ENCODE measurements around the gene CIART.
"Not testable (repeated sequence)": the region's sequence is repeated elsewhere in the genome, so short reads cannot be mapped to it uniquely, and the experiment has no call there.

Gene CIART

DNA sequence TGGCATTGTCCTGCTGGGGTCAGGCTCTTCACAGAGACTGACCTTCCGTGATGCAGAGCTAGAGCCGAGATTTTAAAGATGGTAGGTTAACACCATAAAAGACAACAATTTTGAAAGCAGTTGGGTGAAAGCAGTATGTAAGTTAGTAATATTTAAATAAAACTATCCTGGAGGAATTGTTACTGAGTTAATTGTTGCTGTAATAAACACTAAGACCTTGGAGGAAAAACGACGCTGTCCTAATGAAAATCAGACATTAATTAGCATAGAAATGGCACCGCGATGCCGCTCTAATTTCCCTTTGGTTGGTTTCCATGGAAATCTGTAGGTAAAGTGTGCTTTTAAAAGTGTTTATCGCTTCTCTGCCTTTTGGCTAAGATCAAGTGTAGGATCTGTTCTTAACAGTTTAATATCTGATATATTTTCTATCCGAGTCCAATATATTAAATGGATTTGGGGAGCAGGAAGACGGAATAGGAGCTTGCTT lies 45.7 kb upstream of the CIART start:
- no peak for DNase-seq (ENCODE audit: low read depth, low spot score)
- H3K36me3 ChIP-seq (ENCODE audit: insufficient read depth, low read length), result peaks cover 2% of the 10 kb centered on the region
- peak overlapping the region; percentile 98 for H3K27ac ChIP-seq
- H3K9ac ChIP-seq (ENCODE audit: insufficient read length), result peak overlapping the region; percentile 94
- TF ChIP-seq POLR2AphosphoS5 (IDR thresholded peaks at IDR 0.05; ENCODE audit: borderline replicate concordance, low read depth, low read length) (no peak), FOXP2 (optimal IDR thresholded peaks at IDR 0.05; ENCODE audit: control extremely low read depth, extremely low read length, insufficient read depth) (no peak), EZH2 (IDR thresholded peaks at IDR 0.05) (no peak)
- H3K4me3 ChIP-seq, result peak overlapping the region; percentile 82
- no peaks in the 10 kb centered on the region for H3K9me3 ChIP-seq (ENCODE audit: low read depth, low read length)

GRCh38 chr1:150237176-150237575 lies 45.2 kb upstream of the CIART start:
- DNase-seq (ENCODE audit: low read depth, low spot score); H3K4me3 ChIP-seq; H3K9me3 ChIP-seq (ENCODE audit: low read depth, low read length); H3K36me3 ChIP-seq (ENCODE audit: insufficient read depth, low read length): not testable (repeated sequence)
- Histone ChIP-seq H3K27ac (peak overlapping the region; percentile 98), H3K9ac (ENCODE audit: insufficient read length) (peak overlapping the region; percentile 94)

GRCh38 chr1:150237746-150238145 lies 44.6 kb upstream of the CIART start:
- H3K9me3 ChIP-seq (ENCODE audit: low read depth, low read length), result no peaks in the 10 kb centered on the region
- TF ChIP-seq POLR2AphosphoS5 (IDR thresholded peaks at IDR 0.05; ENCODE audit: borderline replicate concordance, low read depth, low read length) (no peak), FOXP2 (optimal IDR thresholded peaks at IDR 0.05; ENCODE audit: control extremely low read depth, extremely low read length, insufficient read depth) (no peak), EZH2 (IDR thresholded peaks at IDR 0.05) (no peak)

DNA sequence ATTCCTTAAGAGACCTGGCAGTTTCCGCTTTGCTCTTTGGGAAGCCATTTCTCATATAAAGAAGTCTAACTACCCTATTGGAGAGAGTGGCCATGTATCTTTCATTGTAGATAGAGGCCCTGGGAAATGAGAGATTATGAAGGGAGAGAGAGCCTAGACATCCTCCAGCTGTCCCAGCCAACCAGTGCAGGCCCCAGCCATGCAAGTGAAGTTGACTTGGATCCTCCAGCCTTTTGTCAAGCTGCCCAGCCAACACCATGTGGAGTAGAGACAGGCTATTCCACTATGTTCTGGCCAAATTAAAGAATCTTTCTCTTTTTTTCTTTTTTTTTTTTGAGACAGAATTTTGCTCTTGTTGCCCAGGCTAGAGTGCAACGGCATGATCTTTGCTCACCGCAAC lies 39.4 kb upstream of the CIART start:
- H3K36me3 ChIP-seq (ENCODE audit: insufficient read depth, low read length), result no peaks in the 10 kb centered on the region
- H3K4me3 ChIP-seq, result no peak overlapping the region
- no peak overlapping the region for H3K27ac ChIP-seq
- TF ChIP-seq FOXP2 (optimal IDR thresholded peaks at IDR 0.05; ENCODE audit: control extremely low read depth, extremely low read length, insufficient read depth), result no peak
- no peak for TF ChIP-seq POLR2AphosphoS5 (IDR thresholded peaks at IDR 0.05; ENCODE audit: borderline replicate concordance, low read depth, low read length)
- TF ChIP-seq EZH2 (IDR thresholded peaks at IDR 0.05), result no peak
- no peaks in the 10 kb centered on the region for H3K9me3 ChIP-seq (ENCODE audit: low read depth, low read length)
- no peak overlapping the region for H3K9ac ChIP-seq (ENCODE audit: insufficient read length)
- no peak for DNase-seq (ENCODE audit: low read depth, low spot score)

More at GRCh38 chr1:150237746-150238145, 44.6 kb upstream of the CIART start:
- H3K4me3 ChIP-seq, result no peak overlapping the region
- H3K9ac ChIP-seq (ENCODE audit: insufficient read length), result no peak overlapping the region
- no peaks in the 10 kb centered on the region for H3K36me3 ChIP-seq (ENCODE audit: insufficient read depth, low read length)
- no peak for DNase-seq (ENCODE audit: low read depth, low spot score)
- H3K27ac ChIP-seq, result no peak overlapping the region

- Histone ChIP-seq H3K36me3 (ENCODE audit: insufficient read depth, low read length) (no peaks in the 10 kb centered on the region), H3K27ac (no peak overlapping the region), H3K4me3 (no peak overlapping the region), H3K9me3 (ENCODE audit: low read depth, low read length) (no peaks in the 10 kb centered on the region), H3K9ac (ENCODE audit: insufficient read length) (no peak overlapping the region)
- no peak for TF ChIP-seq POLR2AphosphoS5 (IDR thresholded peaks at IDR 0.05; ENCODE audit: borderline replicate concordance, low read depth, low read length)
- no peak for TF ChIP-seq EZH2 (IDR thresholded peaks at IDR 0.05)
- DNase-seq (ENCODE audit: low read depth, low spot score), result no peak
Measured at GRCh38 chr1:150249936-150250335, 32.4 kb upstream of the CIART start.

- Histone ChIP-seq H3K27ac (peak overlapping the region; percentile 78; the same call in 1 of the 2 replicates), H3K4me3 (peak overlapping the region; percentile 74), H3K36me3 (ENCODE audit: insufficient read depth, low read length) (no peaks in the 10 kb centered on the region), H3K9ac (ENCODE audit: insufficient read length) (peak overlapping the region; percentile 66), H3K9me3 (ENCODE audit: low read depth, low read length) (no peaks in the 10 kb centered on the region)
- DNase-seq (ENCODE audit: low read depth, low spot score), result no peak
- TF ChIP-seq EZH2 (IDR thresholded peaks at IDR 0.05) (no peak), FOXP2 (optimal IDR thresholded peaks at IDR 0.05; ENCODE audit: control extremely low read depth, extremely low read length, insufficient read depth) (no peak), POLR2AphosphoS5 (IDR thresholded peaks at IDR 0.05; ENCODE audit: borderline replicate concordance, low read depth, low read length) (no peak; the same call in 1 of the 2 replicates)
Measured at GRCh38 chr1:150256198-150256553, 26.2 kb upstream of the CIART start.

DNA sequence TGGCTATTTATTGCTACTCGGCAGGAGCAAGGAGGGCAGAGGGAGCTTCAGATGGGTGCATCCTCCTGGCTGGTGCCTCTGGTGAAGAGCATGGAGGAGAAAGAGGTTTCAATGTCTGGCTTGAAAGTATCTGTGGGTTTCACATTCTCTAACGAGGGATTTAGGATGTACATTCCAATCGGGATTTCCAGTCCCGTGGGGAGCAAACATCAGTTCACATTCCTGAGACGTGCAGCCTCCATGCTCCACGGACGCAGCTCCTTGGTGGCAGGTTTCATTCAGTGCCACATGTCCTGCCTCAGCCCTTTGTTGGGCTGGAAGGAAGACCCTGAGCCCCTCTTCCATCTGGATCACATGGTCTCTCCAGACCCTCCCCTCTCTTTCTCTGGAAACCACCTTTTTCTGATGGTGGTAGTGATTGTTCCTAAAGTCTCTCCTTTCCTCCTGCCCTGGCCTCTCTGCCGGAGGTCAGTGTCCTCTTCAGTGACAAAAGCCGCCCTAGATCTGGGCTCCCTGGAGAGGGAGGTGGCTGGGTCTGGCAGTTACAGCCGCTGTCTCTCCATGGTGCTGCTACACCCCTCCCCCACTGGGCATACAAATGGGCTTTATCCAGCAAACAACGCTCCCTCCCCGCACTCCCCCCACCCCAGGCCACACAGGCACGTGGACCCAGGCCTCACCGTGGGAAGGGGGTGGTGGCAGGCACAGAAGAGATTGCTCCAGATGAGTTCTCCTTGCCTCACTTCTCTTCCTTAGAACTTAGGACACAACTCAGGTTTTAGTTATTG lies 25.6 kb upstream of the CIART start:
- Histone ChIP-seq H3K36me3 (ENCODE audit: insufficient read depth, low read length) (no peaks in the 10 kb centered on the region), H3K27ac (peak overlapping the region; percentile 78; the same call in 1 of the 2 replicates), H3K4me3 (peak overlapping the region; percentile 74), H3K9ac (ENCODE audit: insufficient read length) (peak overlapping the region; percentile 66), H3K9me3 (ENCODE audit: low read depth, low read length) (no peaks in the 10 kb centered on the region)
- TF ChIP-seq FOXP2 (optimal IDR thresholded peaks at IDR 0.05; ENCODE audit: control extremely low read depth, extremely low read length, insufficient read depth) (no peak), POLR2AphosphoS5 (IDR thresholded peaks at IDR 0.05; ENCODE audit: borderline replicate concordance, low read depth, low read length) (no peak), EZH2 (IDR thresholded peaks at IDR 0.05) (no peak)
- DNase-seq (ENCODE audit: low read depth, low spot score), result no peak

GRCh38 chr1:150257624-150258585 lies 24.4 kb upstream of the CIART start, which contains the start of gene CA14:
Gene CA14, plus strand, starts transcription at chr1:150257774. Its CDS starts 355 bp downstream, at chr1:150258129.
- H3K36me3 ChIP-seq (ENCODE audit: insufficient read depth, low read length), result no peaks in the 10 kb centered on the region
- TF ChIP-seq FOXP2 (optimal IDR thresholded peaks at IDR 0.05; ENCODE audit: control extremely low read depth, extremely low read length, insufficient read depth) (no peak), POLR2AphosphoS5 (IDR thresholded peaks at IDR 0.05; ENCODE audit: borderline replicate concordance, low read depth, low read length) (no peak), EZH2 (IDR thresholded peaks at IDR 0.05) (no peak)
- peak within 1 kb of the TSS; percentile 74 for H3K4me3 ChIP-seq
- H3K9ac ChIP-seq (ENCODE audit: insufficient read length), result peak within 1 kb of the TSS; percentile 66
- H3K27ac ChIP-seq, result peak within 1 kb of the TSS; percentile 78; the same call in 1 of the 2 replicates
- no peak for DNase-seq (ENCODE audit: low read depth, low spot score)
- H3K9me3 ChIP-seq (ENCODE audit: low read depth, low read length), result no peaks in the 10 kb centered on the region
